GM18907 (cell line): ENCODE measurements around the gene ZDHHC16.

Experiments
- ATAC-seq: cut with Tn5 transposase; IDR thresholded peaks from one replicate; pipeline ENCODE4 v1.9.1; 2021; ENCODE audit warnings: mild to moderate bottlenecking, moderate library complexity; ENCODE audit not compliant: unreplicated experiment

Gene ZDHHC16

DNA sequence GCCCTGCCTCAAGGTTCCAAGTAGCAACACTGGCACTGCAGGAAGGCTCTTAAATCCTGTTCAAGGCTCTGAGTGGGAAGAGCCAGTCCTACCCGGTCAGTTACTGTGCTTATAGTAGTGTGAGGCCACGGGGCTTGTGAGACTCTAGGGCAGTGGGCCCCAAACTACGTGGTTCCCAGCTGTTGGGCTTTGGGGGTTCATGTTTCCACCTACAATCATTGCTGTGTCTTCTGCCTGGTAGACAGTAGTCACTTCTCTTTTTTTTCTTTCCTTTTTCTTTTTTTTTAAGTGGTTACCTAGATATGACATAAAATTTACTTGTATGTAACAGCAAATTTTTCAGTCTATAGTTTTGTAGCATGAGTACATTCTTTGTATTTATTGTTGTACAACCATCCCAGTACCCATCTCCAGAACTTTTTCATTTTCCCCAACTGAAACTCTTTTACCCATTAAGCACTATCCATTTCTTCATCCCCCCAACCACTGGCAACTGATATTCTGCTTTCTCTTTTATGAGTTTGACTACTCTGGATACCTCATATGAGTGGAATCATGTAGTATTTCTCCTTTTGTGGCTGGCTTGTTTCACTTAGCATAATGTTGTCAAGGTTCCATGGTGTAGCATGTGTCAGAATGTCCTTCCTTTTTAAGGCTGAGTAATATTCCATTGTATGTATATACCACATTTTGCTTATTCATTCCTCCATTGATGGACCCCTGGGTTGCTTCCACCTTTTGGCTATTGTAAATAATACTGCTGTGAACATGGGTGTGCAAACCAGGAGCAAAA, 60.4 kb downstream of the ZDHHC16 start:
- no peak for ATAC-seq
